H1 (cell line): ENCODE measurements around the gene FAM241B.

Experiments used
- HDAC2 ChIP-seq, 2 experiments: fragments of 300-600 bp in 1 of 2; sonication (generic) in 1 of 2; IDR thresholded peaks; 2 replicates each; pipeline ENCODE4 v1.6.1; 2011 to 2012; ENCODE audit warnings: low read depth in 2 of 2, low read length in 2 of 2, mild to moderate bottlenecking in 2 of 2, moderate library complexity in 2 of 2, borderline replicate concordance in 1 of 2, inconsistent platforms in 1 of 2
- JUN ChIP-seq: IDR thresholded peaks from 2 replicates; pipeline ENCODE4 v1.6.1; 2011; ENCODE audit warnings: low read depth, mild to moderate bottlenecking, improper control_type of control experiment, low read length
- PHF8 ChIP-seq: fragments of 200-600 bp; sonication (generic); conservative IDR thresholded peaks from 2 replicates; pipeline ENCODE4 v1.7.1; 2012; ENCODE audit warnings: low read depth, mild to moderate bottlenecking, inconsistent platforms, low read length, moderate library complexity
- POLR2A ChIP-seq, 2 experiments: IDR thresholded peaks; 1 replicate in 1 of 2; 2 replicates in 1 of 2; pipeline ENCODE4 v1.6.1; 2011; ENCODE audit warnings: low read depth in 2 of 2, low read length in 2 of 2, mild to moderate bottlenecking in 2 of 2; ENCODE audit errors: control extremely low read depth in 1 of 2
- SIN3A ChIP-seq, 2 experiments: IDR thresholded peaks in 1 of 2; conservative IDR thresholded peaks in 1 of 2; 2 replicates each; pipeline ENCODE4 v1.6.1; 2011 to 2012; ENCODE audit warnings: low read length in 2 of 2, improper control_type of control experiment in 1 of 2, low read depth in 1 of 2, mild to moderate bottlenecking in 1 of 2

GRCh38 chr10:69642747-69643146 lies 12.7 kb downstream of the FAM241B start:
- TF ChIP-seq SIN3A (conservative IDR thresholded peaks at IDR 0.05 in 1 of 2, IDR thresholded peaks at IDR 0.05 in 1 of 2; ENCODE audit: low read depth in 1 of 2, low read length in 2 of 2) (no peak), POLR2A (IDR thresholded peaks at IDR 0.05; ENCODE audit: control extremely low read depth in 1 of 2, low read depth in 2 of 2, low read length in 2 of 2) (no peak), PHF8 (no peak), HDAC2 (IDR thresholded peaks at IDR 0.05; ENCODE audit: borderline replicate concordance in 1 of 2, low read depth in 2 of 2, low read length in 2 of 2) (no peak), JUN (no peak)
